Fibroblast of lung (primary cell): Measurements from ENCODE around the gene RGS1.

Experiments used
- CTCF ChIP-seq, 2 donors: IDR thresholded peaks in 1 of 2; conservative IDR thresholded peaks in 1 of 2; 1 replicate in 1 of 2; 2 replicates in 1 of 2; pipeline ENCODE4 v1.5.1; 2011 to 2012; ENCODE audit warnings: low read length in 2 of 2, control low read depth in 1 of 2, inconsistent platforms in 1 of 2, low read depth in 1 of 2, mild to moderate bottlenecking in 1 of 2
- EZH2 ChIP-seq: IDR thresholded peaks from 2 replicates; pipeline ENCODE4 v1.5.1; 2012; ENCODE audit warnings: low read length, control low read depth, mild to moderate bottlenecking; ENCODE audit errors: missing control alignments

DNA sequence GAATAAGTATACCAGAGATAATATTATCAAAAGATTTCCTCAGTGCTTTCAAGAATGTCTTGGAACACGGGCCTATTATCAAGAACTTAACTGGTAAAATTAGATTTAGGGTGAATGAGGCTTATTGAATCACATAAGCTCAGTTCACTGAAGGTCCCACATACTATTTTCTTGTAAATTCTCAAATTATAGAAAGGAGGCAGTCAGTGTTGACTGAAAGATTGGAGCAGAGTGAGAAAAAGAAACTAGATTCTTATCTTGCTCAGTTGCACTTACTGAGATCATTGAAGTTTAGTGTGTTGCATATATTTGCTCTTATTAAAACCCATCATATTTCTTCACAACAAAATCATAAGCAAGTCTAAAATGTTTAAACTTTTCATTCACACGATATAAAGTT lies 3.9 kb upstream of the RGS1 start:
- TF ChIP-seq EZH2 (no peak), CTCF (conservative IDR thresholded peaks at IDR 0.05 in 1 of 2, IDR thresholded peaks at IDR 0.05 in 1 of 2; ENCODE audit: low read depth in 1 of 2, low read length in 2 of 2) (no peak)
